Endothelial cell of umbilical vein (primary cell): ENCODE data around the gene GSG1L. TPM values are rescaled to one million over a fixed set of nuclear protein-coding genes. Genes with fewer than 3 reads are reported as not detected.

Experiments
- BruUV-seq: library from RNA; stranded (reverse); fragments of 400-500 nt; replicated peaks from 2 replicates; lab custom pipeline; 2021; lab: Mats Ljungman, UMichigan
- CTCF ChIA-PET: fragments of 300-600, 350-600 bp; sonication (Branson Sonifier 250); formaldehyde crosslinking; loops from one replicate; lab custom pipeline; 2021; ENCODE audit warnings: antibody characterized with exemption, inconsistent platforms; lab: Charles Lee
- POLR2A ChIA-PET: fragments of 300-600, 350-600 bp; sonication (Branson Sonifier 250); formaldehyde crosslinking; loops from one replicate; lab custom pipeline; 2021; ENCODE audit warnings: antibody characterized with exemption, inconsistent platforms; lab: Charles Lee
- DNase-seq: peaks from one replicate; pipeline ENCODE4 v3.0.0-alpha.2; 2011; ENCODE audit warnings: low read depth, low spot score
- FAIRE-seq: peaks from 2 replicates; lab custom pipeline; 2011; peaks lifted over from hg19 to GRCh38; lab: Jason Lieb, UNC
- H2AFZ ChIP-seq: 2 replicates; pipeline ENCODE4 v1.6.0; 2012; ENCODE audit warnings: low read depth, low read length, control low read depth, inconsistent platforms
- H3K27ac ChIP-seq: 2 replicates; pipeline ENCODE4 v1.5.1; 2011; ENCODE audit warnings: low read depth, mild to moderate bottlenecking, control low read depth, low read length, moderate library complexity; ENCODE audit not compliant: insufficient read depth
- H3K27me3 ChIP-seq, 2 experiments: 2 replicates each; pipeline versions ENCODE4 v1.6.0 to v1.6.1; 2011; ENCODE audit warnings: low read length in 2 of 2, mixed read lengths in 1 of 2; ENCODE audit not compliant: control insufficient read depth in 2 of 2, insufficient read depth in 2 of 2
- H3K36me3 ChIP-seq, 2 experiments: 2 replicates in 1 of 2; 3 replicates in 1 of 2; pipeline ENCODE4 v1.5.1; 2011; ENCODE audit warnings: low read length in 2 of 2, mild to moderate bottlenecking in 1 of 2, moderate library complexity in 1 of 2; ENCODE audit not compliant: control insufficient read depth in 2 of 2, insufficient read depth in 2 of 2; ENCODE audit errors: extremely low read depth in 1 of 2
- H3K4me1 ChIP-seq: 3 replicates; pipeline ENCODE4 v1.5.1; 2011; ENCODE audit warnings: mild to moderate bottlenecking, low read length; ENCODE audit not compliant: control insufficient read depth, insufficient read depth; ENCODE audit errors: extremely low read depth
- H3K4me2 ChIP-seq: 2 replicates; pipeline ENCODE4 v1.6.1; 2011; ENCODE audit warnings: low read length, control low read depth, mixed read lengths; ENCODE audit not compliant: insufficient read depth
- H3K4me3 ChIP-seq, 3 experiments: fragments of 200-600 bp in 1 of 3; sonication (generic), shearing (Covaris generic) in 1 of 3; replicated peaks in 1 of 3; 2 replicates each; pipeline ENCODE4 v1.5.1; 2011 to 2016; ENCODE audit warnings: control low read depth in 3 of 3, low read length in 3 of 3, mild to moderate bottlenecking in 2 of 3, inconsistent platforms in 1 of 3, low read depth in 1 of 3, moderate library complexity in 1 of 3; ENCODE audit not compliant: insufficient read depth in 1 of 3
- H3K79me2 ChIP-seq: 2 replicates; pipeline ENCODE4 v1.6.0; 2012; ENCODE audit warnings: low read length, inconsistent platforms; ENCODE audit not compliant: control insufficient read depth, insufficient read depth
- H3K9ac ChIP-seq: replicated peaks from 2 replicates; pipeline ENCODE3; 2011; ENCODE audit warnings: low read length, control low read depth; ENCODE audit not compliant: insufficient read depth; ENCODE audit errors: extremely low read depth
- H3K9me1 ChIP-seq: replicated peaks from 3 replicates; pipeline ENCODE4 v1.6.0; 2011; ENCODE audit warnings: mild to moderate bottlenecking, low read length; ENCODE audit not compliant: control insufficient read depth, insufficient read depth; ENCODE audit errors: extremely low read depth
- H3K9me3 ChIP-seq: replicated peaks from 2 replicates; pipeline ENCODE4 v1.5.1; 2012; ENCODE audit warnings: low read length, inconsistent platforms; ENCODE audit not compliant: control insufficient read depth, insufficient read depth
- H4K20me1 ChIP-seq: replicated peaks from 2 replicates; pipeline ENCODE3; 2011; ENCODE audit warnings: mild to moderate bottlenecking, low read length; ENCODE audit not compliant: control insufficient read depth, insufficient read depth; ENCODE audit errors: extremely low read depth
- EZH2 ChIP-seq: IDR thresholded peaks from 2 replicates; pipeline ENCODE4 v1.6.1; 2012; ENCODE audit warnings: borderline replicate concordance, low read depth, mild to moderate bottlenecking, moderate library complexity, low read length, inconsistent platforms; ENCODE audit not compliant: severe bottlenecking
- FOS ChIP-seq: IDR thresholded peaks from 2 replicates; pipeline ENCODE4 v1.6.1; 2011; ENCODE audit warnings: mild to moderate bottlenecking, low read length, moderate library complexity, borderline replicate concordance; ENCODE audit not compliant: insufficient read depth
- GATA2 ChIP-seq: IDR thresholded peaks from 2 replicates; pipeline ENCODE4 v1.7.0; 2011; ENCODE audit warnings: low read depth, mild to moderate bottlenecking, moderate library complexity, mixed read lengths, low read length; ENCODE audit not compliant: insufficient read length, insufficient read depth
- JUN ChIP-seq: IDR thresholded peaks from 2 replicates; pipeline ENCODE4 v1.6.1; 2011; ENCODE audit warnings: borderline replicate concordance, low read depth; ENCODE audit not compliant: insufficient read length, insufficient read depth
- MYC ChIP-seq: IDR thresholded peaks from one replicate; pipeline ENCODE4 v1.6.1; 2011; ENCODE audit warnings: mild to moderate bottlenecking, low read depth, low read length
- POLR2A ChIP-seq: IDR thresholded peaks from 2 replicates; pipeline ENCODE4 v1.6.1; 2012; ENCODE audit warnings: low read depth, mild to moderate bottlenecking, control low read depth, low read length
- POLR2AphosphoS5 ChIP-seq: IDR thresholded peaks from 2 replicates; pipeline ENCODE4 v1.6.1; 2012; ENCODE audit warnings: low read depth, mild to moderate bottlenecking, control low read depth, low read length, moderate library complexity; ENCODE audit not compliant: insufficient read depth
- dilution Hi-C: fragments of 300-500 bp; cut with MboI; formaldehyde crosslinking; loops from one replicate; pipeline ENCODE4 v1.15.0; 2019; ENCODE audit warnings: low sequenced_read_pairs; ENCODE audit not compliant: extremely low pct_ligation_motif_present
- intact Hi-C: fragments of 100-400 bp; cut with micrococcal nuclease; formaldehyde crosslinking; loops from one replicate; pipeline ENCODE4 v1.10.0; 2022
- polyA plus RNA-seq, 4 experiments: library from polyadenylated mRNA; depleted of rRNA in 3 of 4; stranded (reverse) in 3 of 4; unstranded in 1 of 4; fragments of >200 nt; gene quantifications; 2 replicates each; pipeline versions ENCODE4 v1.2.1 to v1.2.3, GENCODE V29; 2011 to 2012; ENCODE audit warnings: missing spikeins in 1 of 4
- total RNA-seq: library from RNA; stranded (reverse); gene quantifications from 2 replicates; pipeline ENCODE4 v1.2.3, GENCODE V29; 2021
- TF ChIP-seq, protein P1 (sequence below): IDR thresholded peaks from 2 replicates; pipeline ENCODE4 v1.6.1; 2011; ENCODE audit not compliant: insufficient read depth, insufficient read length
- TF ChIP-seq, protein P2 (sequence below), 2 donors: IDR thresholded peaks; 1 replicate in 1 of 2; 2 replicates in 1 of 2; pipeline ENCODE4 v1.5.1; 2011; ENCODE audit warnings: low read length in 2 of 2, mild to moderate bottlenecking in 2 of 2, moderate library complexity in 2 of 2, control low read depth in 1 of 2, inconsistent platforms in 1 of 2, low read depth in 1 of 2; ENCODE audit not compliant: insufficient read depth in 1 of 2; ENCODE audit errors: extremely low read depth in 1 of 2

Gene GSG1L
- total and polyA plus RNA-seq, 2 donors (not counting 3 experiments of a cell fraction or from before 2014, with no cell fraction given), result 0.06 TPM; not detected in 1

DNA sequence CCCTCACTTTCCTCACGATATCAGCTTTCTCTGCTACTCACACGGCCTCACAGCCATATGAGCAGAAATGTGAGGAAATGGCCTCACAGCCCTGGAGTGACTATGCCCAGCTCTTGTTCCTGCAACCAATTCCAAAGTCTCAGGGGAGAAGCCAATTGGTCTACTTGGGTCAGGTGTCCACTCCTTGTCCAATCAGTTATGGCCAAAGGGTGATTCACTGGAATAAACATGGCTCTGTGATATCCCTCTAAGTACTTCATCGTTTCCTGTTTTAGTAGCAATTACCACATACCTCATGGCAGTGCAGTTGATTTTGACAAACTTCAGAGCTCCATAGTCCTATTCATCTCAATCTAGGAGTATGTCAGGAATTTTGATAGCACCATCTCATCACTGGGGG is 318.2 kb downstream of the GSG1L start:
- Histone ChIP-seq H3K36me3 (peaks cover 0 to 2% of the 10 kb centered on the region in 2 experiments), H3K4me3 (no peak overlapping the region), H3K27ac (no peak overlapping the region), H3K9ac (no peak overlapping the region), H2AFZ (no peak overlapping the region), H3K9me3 (no peaks in the 10 kb centered on the region), H4K20me1 (no peaks in the 10 kb centered on the region), H3K79me2 (no peaks in the 10 kb centered on the region), H3K9me1 (no peaks in the 10 kb centered on the region), H3K4me1 (no peaks in the 10 kb centered on the region), H3K27me3 (no peaks in the 10 kb centered on the region), H3K4me2 (no peak overlapping the region)
- CTCF ChIA-PET, result interaction anchor here (0.6 kb wide), 1 partner anchor 9 kb away, joined by 3 read pairs; no protein-coding TSS in a partner anchor
- DNase-seq (no peak), FAIRE-seq (no peak)
- intact Hi-C loops (no loop called here), dilution Hi-C loops (no loop called here)
- TF ChIP-seq MYC, result no peak
- TF ChIP-seq POLR2AphosphoS5, result no peak
- TF ChIP-seq GATA2, result no peak
- TF ChIP-seq JUN, result no peak
- TF ChIP-seq, protein P1, sequence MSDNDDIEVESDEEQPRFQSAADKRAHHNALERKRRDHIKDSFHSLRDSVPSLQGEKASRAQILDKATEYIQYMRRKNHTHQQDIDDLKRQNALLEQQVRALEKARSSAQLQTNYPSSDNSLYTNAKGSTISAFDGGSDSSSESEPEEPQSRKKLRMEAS, result no peak
- TF ChIP-seq, protein P2, sequence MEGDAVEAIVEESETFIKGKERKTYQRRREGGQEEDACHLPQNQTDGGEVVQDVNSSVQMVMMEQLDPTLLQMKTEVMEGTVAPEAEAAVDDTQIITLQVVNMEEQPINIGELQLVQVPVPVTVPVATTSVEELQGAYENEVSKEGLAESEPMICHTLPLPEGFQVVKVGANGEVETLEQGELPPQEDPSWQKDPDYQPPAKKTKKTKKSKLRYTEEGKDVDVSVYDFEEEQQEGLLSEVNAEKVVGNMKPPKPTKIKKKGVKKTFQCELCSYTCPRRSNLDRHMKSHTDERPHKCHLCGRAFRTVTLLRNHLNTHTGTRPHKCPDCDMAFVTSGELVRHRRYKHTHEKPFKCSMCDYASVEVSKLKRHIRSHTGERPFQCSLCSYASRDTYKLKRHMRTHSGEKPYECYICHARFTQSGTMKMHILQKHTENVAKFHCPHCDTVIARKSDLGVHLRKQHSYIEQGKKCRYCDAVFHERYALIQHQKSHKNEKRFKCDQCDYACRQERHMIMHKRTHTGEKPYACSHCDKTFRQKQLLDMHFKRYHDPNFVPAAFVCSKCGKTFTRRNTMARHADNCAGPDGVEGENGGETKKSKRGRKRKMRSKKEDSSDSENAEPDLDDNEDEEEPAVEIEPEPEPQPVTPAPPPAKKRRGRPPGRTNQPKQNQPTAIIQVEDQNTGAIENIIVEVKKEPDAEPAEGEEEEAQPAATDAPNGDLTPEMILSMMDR (IDR thresholded peaks at IDR 0.05; ENCODE audit: extremely low read depth in 1 of 2, insufficient read depth in 1 of 2, low read depth in 1 of 2, low read length in 2 of 2), result no peak
- TF ChIP-seq EZH2, result no peak
- no peak for TF ChIP-seq FOS
- TF ChIP-seq POLR2A, result no peak
- POLR2A ChIA-PET, result no interaction called here
- BruUV-seq, result no TSS peak
